Stimulated activated CD4-positive, alpha-beta T cell treated with anti-CD3 and anti-CD28 coated beads, Interleukin-15, amount 100 ng/mL, for 1 hour (primary cell): ENCODE results near the gene ZSWIM3.
"Not testable (repeated sequence)": the region's sequence is repeated elsewhere in the genome, so short reads cannot be mapped to it uniquely, and the experiment has no call there.

Source experiments
- DNase-seq, 2 donors: peaks; one replicate each; pipeline ENCODE4 v3.0.0-alpha.2; 2020; ENCODE audit warnings: low read depth in 1 of 2, low spot score in 1 of 2

Gene ZSWIM3

GRCh38 chr20:45890077-45890984 lies 32.9 kb downstream of the ZSWIM3 start:
- DNase-seq: peak in 1 of 2 donors; percentile 27

- peak; percentile 70 to 76 for DNase-seq
These were observed 33.9 kb downstream of the ZSWIM3 start, which contains the start of the genes CTSA and NEURL2 for GRCh38 chr20:45890985-45891983. CTSA (plus strand) TSS chr20:45891335; CDS start chr20:45891569, 234 bp downstream. NEURL2 (minus strand) TSS chr20:45891208; CDS start chr20:45890991, 217 bp downstream.

- DNase-seq: no peak
These were observed 34.8 kb downstream of the ZSWIM3 start for GRCh38 chr20:45892049-45892825.

- DNase-seq: no peak
These were observed 35.5 kb downstream of the ZSWIM3 start for GRCh38 chr20:45892828-45893500.

- no peak for DNase-seq
These were observed 36.4 kb downstream of the ZSWIM3 start for GRCh38 chr20:45893831-45894230.

GRCh38 chr20:45894797-45895196 lies 37.4 kb downstream of the ZSWIM3 start:
- DNase-seq: no peak

- DNase-seq: no peak
These were observed 39.3 kb downstream of the ZSWIM3 start for GRCh38 chr20:45896641-45897161.

GRCh38 chr20:45897289-45897688 lies 39.9 kb downstream of the ZSWIM3 start:
- DNase-seq: no peak

- no peak for DNase-seq
These were observed 40.3 kb downstream of the ZSWIM3 start for GRCh38 chr20:45897692-45898091.

- DNase-seq: no peak
These were observed 40.9 kb downstream of the ZSWIM3 start for GRCh38 chr20:45898285-45898684.

GRCh38 chr20:45899046-45899835 lies 41.8 kb downstream of the ZSWIM3 start:
- no peak for DNase-seq

GRCh38 chr20:45901332-45901731 lies 43.9 kb downstream of the ZSWIM3 start:
- DNase-seq: not testable (repeated sequence)

GRCh38 chr20:45902199-45902701 lies 44.8 kb downstream of the ZSWIM3 start:
- no peak for DNase-seq

- DNase-seq: no peak
These were observed 47.4 kb downstream of the ZSWIM3 start for GRCh38 chr20:45904583-45905504.

GRCh38 chr20:45905505-45906079 lies 48.2 kb downstream of the ZSWIM3 start:
- no peak for DNase-seq

GRCh38 chr20:45907219-45907948 lies 50.0 kb downstream of the ZSWIM3 start:
- DNase-seq: no peak

GRCh38 chr20:45908084-45908483 lies 50.7 kb downstream of the ZSWIM3 start:
- no peak for DNase-seq
